Body of pancreas (tissue), 4 donors: ENCODE data around the gene NPTX2.

Experiments used
- CTCF ChIP-seq, 7 experiments: fragments of 450-650 bp in 4 of 7; fragments of 200-600 bp in 3 of 7; sonication (generic) in 3 of 7; IDR thresholded peaks; one replicate each; pipeline ENCODE4 v1.5.1; 2016 to 2019; ENCODE audit warnings: antibody characterized with exemption in 7 of 7
- POLR2A ChIP-seq, 3 donors: fragments of 450-650 bp; IDR thresholded peaks; one replicate each; pipeline ENCODE4 v1.6.1; 2016; ENCODE audit warnings: antibody characterized with exemption in 3 of 3, mild to moderate bottlenecking in 2 of 3

GRCh38 chr7:98643236-98643985 is 26.3 kb downstream of the NPTX2 start:
- no peak for TF ChIP-seq CTCF (IDR thresholded peaks at IDR 0.05)
- no peak for TF ChIP-seq POLR2A (IDR thresholded peaks at IDR 0.05)
